ENCODE data around the gene SIAE. TPM values are rescaled to one million over a fixed set of nuclear protein-coding genes. Genes with fewer than 3 reads are reported as not detected.
A peak's percentile ranks its signal among the peaks of the same experiment; 100 is the strongest.

The SIAE gene
- total and polyA plus RNA-seq, 10 of the 15 experiments (the other 5 are each of a cell fraction or from before 2014, with no cell fraction given) = 0.93 to 6.9 (median 4.2) TPM

GRCh38 chr11:124717421-124717785, 43.9 kb upstream of the SIAE start (continued):
- TF ChIP-seq CEBPB (IDR thresholded peaks at IDR 0.05; ENCODE audit: borderline replicate concordance in 1 of 2, low read depth in 2 of 2, low read length in 2 of 2) (no peak), CREM (IDR thresholded peaks at IDR 0.05; ENCODE audit: low read depth) (no peak), BRCA1 (IDR thresholded peaks at IDR 0.05; ENCODE audit: low read depth, low read length) (no peak), TCF3 (IDR thresholded peaks at IDR 0.05; ENCODE audit: borderline replicate concordance, insufficient read depth, low read depth, low read length) (no peak), ZNF274 (IDR thresholded peaks at IDR 0.05; ENCODE audit: insufficient read depth, insufficient read length) (no peak), SKIL (IDR thresholded peaks at IDR 0.05; ENCODE audit: low read depth, poor library complexity, severe bottlenecking) (peak; percentile 49), SMARCA5 (IDR thresholded peaks at IDR 0.05) (no peak), E2F8 (IDR thresholded peaks at IDR 0.05; ENCODE audit: low read depth, partially characterized antibody) (no peak), ZBTB4 (CRISPR knock-in tag; IDR thresholded peaks at IDR 0.05) (no peak), MXI1 (IDR thresholded peaks at IDR 0.05; ENCODE audit: low read depth, low read length) (no peak), HDAC2 (IDR thresholded peaks at IDR 0.05) (no peak), IRF4 (IDR thresholded peaks at IDR 0.05; ENCODE audit: low read depth, low read length) (peak; percentile 69; the same call in 1 of the 2 replicates), SPI1 (IDR thresholded peaks at IDR 0.05; ENCODE audit: borderline replicate concordance, insufficient read depth, low read depth, low read length) (no peak), ZBTB40 (IDR thresholded peaks at IDR 0.05; ENCODE audit: borderline replicate concordance) (no peak; the same call in 1 of the 2 replicates), NR2C2 (IDR thresholded peaks at IDR 0.05; ENCODE audit: borderline replicate concordance, control insufficient read depth, insufficient read length, low read depth) (no peak)
